ENCODE results near the gene PEX19.

The PEX19 gene

GRCh38 chr1:160284220-160284781, 632 bp downstream of the PEX19 start:
- DNase-seq (ENCODE audit: extremely low spot score, insufficient read length, low read depth) (no peak), FAIRE-seq (no peak)

- no peak for DNase-seq (ENCODE audit: extremely low spot score, insufficient read length, low read depth)
- no peak for FAIRE-seq
These were observed 2.1 kb downstream of the PEX19 start for GRCh38 chr1:160282807-160283206.

DNA sequence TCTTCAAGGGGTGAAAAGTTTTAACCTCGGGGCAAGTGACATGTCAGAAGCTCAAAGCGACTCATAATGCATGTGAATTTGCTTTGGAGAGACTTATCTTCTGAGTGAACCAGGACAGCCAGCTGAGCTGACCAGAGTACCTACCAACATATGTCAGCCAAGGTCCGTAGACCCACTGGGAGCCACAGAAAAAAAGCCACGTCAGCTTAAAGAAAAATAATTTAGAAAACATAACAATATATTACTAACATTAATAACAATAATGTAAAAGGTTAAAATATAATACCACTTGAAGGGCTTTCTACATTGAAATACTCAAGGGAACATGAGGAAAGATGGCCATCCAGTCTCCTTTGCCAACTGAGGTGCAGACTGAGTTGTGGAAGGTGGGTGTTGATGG, 6.9 kb downstream of the PEX19 start:
- DNase-seq (ENCODE audit: extremely low spot score, insufficient read length, low read depth): no peak
- FAIRE-seq: no peak

- DNase-seq (ENCODE audit: extremely low spot score, insufficient read length, low read depth): no peak
- no peak for FAIRE-seq
These were observed 7.6 kb downstream of the PEX19 start for GRCh38 chr1:160277330-160277729.

DNA sequence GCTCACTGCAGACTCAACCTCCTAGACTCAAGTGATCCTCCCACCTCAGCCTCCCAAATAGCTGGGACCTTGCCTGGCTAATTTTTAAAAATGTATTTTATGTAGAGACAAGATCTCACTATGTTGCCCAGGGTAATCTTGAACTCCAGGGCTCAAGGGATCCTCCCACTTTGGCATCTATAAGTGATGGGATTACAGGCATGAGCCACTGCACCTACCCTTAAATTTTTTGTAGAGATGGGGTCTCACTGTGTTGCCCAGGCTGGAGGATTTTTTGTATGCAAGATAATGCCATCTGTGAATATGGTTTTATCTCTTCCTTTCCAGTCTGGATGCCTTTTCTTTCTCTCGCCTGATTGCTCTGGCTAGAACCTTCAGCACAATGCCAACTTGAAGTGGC, 13.9 kb downstream of the PEX19 start:
- DNase-seq (ENCODE audit: extremely low spot score, insufficient read length, low read depth) (no peak), FAIRE-seq (no peak)

DNA sequence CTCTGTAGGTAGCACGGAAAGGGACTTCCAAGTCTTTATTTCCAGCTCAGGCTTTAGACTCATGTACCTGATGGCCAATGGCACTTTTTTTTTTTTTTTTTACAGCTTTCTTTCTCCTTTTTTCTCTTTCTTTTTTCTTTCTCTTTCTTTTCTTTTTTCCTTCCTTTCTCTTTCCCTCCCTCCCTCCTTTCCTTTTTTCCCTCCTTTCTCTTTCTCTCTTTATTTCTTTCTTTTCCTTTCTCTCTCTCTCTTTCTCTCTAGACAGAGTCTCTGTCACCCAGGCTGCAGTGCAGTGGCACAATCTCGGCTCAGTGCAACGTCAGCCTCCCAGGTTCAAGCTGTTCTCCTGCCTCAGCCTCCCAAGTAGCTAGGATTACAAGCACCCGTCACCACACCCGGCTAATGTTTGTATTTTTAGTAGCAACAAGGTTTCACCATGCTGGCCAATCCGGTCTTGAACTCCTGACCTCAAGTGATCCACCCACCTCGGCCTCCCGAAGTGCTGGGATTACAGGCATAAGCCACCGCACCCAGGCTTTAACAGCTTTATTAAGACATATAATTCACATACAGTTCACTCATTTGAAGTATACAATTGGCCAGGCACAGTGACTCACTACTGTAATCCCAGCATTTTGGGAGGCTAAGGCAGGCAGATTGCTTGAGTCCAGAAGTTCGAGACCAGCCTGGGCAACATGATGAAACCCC, 17.5 kb downstream of the PEX19 start:
- no peak for DNase-seq (ENCODE audit: extremely low spot score, insufficient read length, low read depth)
- FAIRE-seq: no peak

GRCh38 chr1:160264795-160265307, 20.1 kb downstream of the PEX19 start:
- DNase-seq (ENCODE audit: extremely low spot score, insufficient read length, low read depth) (no peak), FAIRE-seq (no peak)

DNA sequence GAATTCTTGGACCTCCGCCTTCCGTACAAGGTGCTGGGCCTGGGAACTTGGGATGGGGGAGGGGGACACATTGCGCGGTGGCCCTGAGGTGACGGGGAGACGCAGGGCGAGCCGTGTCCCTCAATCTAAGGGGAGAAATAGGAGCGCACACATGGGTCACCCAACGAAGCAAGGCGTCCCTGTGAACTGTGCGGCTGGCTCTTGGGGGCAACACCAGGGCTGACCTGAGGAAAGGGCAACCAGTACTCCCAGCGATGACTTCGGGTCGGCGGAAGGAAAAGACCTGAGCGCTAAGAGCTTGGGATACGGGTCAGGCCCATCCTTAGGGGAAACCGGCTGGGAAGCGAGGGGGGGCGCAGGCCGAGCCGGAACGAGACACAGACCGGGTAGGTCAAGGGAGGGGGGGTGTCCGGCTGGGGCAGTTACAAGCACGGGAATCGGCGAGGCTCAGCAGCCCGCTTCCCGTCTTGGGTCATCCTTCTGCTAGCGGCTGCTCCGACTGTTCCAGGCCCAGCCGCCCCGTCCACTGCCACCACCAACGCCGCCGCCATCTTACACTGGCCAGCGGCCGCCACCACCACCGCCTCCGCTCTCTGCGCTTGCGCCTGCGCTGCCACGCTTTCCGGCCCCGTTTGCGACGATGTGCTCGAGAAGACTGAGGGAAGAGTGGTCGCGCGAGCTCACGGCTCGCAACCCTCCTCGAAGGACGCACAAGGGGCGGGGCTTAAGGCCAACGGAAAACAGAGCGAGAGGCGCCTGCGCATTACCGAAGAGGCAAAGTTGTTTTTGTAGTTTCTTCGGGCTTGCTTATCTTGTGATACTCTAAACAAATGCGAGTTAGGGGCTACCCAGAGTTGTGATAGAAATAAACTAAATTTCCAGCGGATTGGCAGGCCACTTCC, 22.8 kb downstream of the PEX19 start, which contains the start of gene DCAF8:
Gene DCAF8 (minus strand): TSS at position 657 of the 902 bp plus-strand sequence. CDS start 18,541 bp downstream, outside the sequence.
- peak; percentile 98 for FAIRE-seq

DNA sequence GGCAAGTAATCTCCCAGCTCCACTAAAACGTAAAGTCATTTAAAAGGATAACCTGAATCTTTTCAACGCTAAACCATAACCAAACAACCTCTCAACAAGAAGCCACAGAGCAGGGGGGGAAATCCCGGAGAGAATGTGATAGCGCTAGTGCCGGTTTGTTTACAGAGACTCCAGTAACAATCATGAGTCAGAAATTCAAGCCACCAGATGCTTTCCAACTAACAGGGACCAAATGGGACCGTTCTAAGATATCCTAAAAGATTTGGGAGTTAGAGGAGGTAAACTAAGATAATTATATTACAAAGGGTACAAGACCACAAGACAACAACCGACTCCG, 23.4 kb downstream of the PEX19 start:
- DNase-seq (ENCODE audit: extremely low spot score, insufficient read length, low read depth): no peak
- FAIRE-seq: peak; percentile 80

More for the DNA sequence above, 22.8 kb downstream of the PEX19 start, which contains the start of gene DCAF8:
- peak; percentile 87 for DNase-seq (ENCODE audit: extremely low spot score, insufficient read length, low read depth)

DNA sequence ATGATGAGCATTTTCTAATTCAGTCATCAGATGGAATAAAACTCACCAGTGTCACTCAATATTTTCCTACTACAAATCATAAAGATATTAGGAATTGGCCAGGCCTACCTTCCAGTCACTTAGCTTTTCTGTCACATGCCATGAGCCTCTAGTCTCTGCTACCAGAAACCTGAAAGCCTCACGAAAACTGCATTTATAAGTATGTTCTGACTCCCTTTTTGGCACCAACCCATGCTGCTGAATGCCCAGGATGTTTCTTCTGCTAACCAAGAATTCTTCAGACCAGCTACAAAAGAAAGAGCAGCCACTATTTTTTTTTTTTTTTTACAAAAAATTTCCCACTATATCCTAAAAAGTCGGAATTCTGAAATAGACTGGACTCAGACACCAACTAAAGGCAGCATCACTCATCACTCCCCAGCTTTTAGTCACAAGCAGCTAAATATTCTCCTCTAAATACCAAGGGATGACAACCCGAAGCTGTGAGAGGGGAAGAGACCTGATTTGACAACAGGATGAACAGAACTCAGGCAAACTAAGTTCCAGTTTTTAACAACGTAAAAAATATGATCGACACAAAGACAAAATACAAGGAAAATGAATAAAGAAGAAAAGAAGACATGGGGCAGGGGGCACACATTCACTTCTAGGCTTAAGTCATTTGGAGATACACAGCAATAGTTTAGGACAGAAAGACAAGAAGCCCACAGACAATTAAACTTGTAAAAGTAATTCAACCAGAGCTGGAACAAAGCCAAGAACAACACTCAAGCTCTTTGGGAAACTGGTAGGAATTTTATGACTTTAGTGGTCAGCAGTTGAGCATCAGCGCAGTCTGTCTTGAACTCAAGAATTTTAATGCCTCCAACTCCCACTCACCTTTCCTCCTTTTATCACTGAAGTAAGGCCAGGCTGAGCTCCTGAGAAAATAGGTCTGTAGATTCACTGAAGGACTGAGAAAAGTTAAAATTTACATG, 24.2 kb downstream of the PEX19 start:
- no peak for DNase-seq (ENCODE audit: extremely low spot score, insufficient read length, low read depth)
- no peak for FAIRE-seq

- DNase-seq (ENCODE audit: extremely low spot score, insufficient read length, low read depth) (no peak), FAIRE-seq (no peak)
These were observed 26.6 kb downstream of the PEX19 start for GRCh38 chr1:160258177-160258798.

- FAIRE-seq (no peak), DNase-seq (ENCODE audit: extremely low spot score, insufficient read length, low read depth) (no peak)
These were observed 27.4 kb downstream of the PEX19 start for GRCh38 chr1:160257411-160258015.

- DNase-seq (ENCODE audit: extremely low spot score, insufficient read length, low read depth): no peak
- FAIRE-seq: no peak
These were observed 28.4 kb downstream of the PEX19 start for GRCh38 chr1:160256396-160257046.

DNA sequence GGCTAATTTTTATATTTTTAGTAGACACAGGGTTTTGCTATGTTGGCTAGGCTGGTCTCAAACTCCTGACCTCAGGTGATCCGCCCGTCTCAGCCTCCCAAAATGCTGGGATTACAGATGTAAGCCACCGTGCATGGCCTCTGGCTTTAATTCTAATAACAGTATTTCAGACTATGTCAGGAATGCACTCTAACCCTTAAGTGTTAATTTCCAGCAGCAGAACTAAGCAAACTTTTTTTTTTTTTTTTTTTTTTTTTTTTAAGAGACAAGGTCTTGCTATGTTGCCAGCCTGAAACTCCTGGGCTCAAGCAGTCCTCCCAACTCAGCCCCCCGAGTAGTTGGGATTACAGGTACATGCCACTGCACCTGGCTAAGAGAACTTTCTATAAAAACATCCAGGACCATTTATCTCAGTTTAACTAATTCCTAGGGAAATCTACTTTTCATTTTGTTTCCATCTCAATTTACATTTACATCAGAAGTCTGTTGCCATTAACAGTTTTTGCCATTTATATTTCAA, 29.1 kb downstream of the PEX19 start:
- FAIRE-seq: no peak
- no peak for DNase-seq (ENCODE audit: extremely low spot score, insufficient read length, low read depth)

- FAIRE-seq: peak; percentile 79
These were observed 33.0 kb downstream of the PEX19 start for GRCh38 chr1:160251687-160252526.

DNA sequence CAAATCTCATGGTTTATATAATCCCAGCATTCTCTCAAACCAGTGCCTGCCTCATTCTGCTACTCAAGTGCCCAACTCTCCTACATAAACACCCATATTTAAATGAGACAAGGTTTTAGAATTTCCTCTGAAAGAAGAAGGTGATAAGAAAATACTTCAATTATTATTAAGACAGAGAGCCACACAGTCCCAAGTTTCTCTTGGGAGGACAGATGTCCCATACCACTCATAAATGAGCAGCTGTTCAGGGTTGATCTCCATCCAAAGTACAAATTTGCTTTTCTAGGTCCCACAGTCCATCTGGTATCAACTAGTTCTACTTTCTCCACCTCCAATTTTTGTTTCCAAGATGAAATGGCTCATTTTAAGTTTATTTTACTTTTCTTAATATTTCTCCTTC, 33.9 kb downstream of the PEX19 start:
- no peak for FAIRE-seq

More at GRCh38 chr1:160251687-160252526, 33.0 kb downstream of the PEX19 start:
- peak; percentile 44 for DNase-seq (ENCODE audit: extremely low spot score, insufficient read length, low read depth)

DNA sequence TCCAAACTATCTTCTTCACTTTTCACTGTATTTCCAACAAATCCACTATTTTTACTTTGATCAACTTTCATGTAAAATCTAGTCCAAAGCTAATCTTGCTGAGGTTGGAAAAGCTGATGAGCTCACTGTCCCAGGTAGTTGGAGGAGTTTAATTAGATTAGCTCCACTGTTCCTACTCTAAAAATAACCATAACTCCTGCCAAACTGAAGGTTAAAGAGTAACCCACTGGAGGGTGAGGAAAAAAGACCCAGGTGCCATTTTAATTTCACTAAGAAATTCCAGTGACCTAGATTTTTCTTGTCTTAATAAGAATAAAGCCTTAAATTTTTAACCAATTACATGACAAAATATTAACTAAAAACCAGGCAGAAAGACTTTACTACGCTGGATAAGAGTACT, 37.9 kb downstream of the PEX19 start:
- DNase-seq (ENCODE audit: extremely low spot score, insufficient read length, low read depth): no peak
- no peak for FAIRE-seq

More for the DNA sequence above, 33.9 kb downstream of the PEX19 start:
- no peak for DNase-seq (ENCODE audit: extremely low spot score, insufficient read length, low read depth)
